Measurements from ENCODE around the gene MACC1.

Gene MACC1

GRCh38 chr7:20217193-20217948, at the start of gene MACC1:
Gene MACC1, minus strand, starts transcription at chr7:20217384. Its CDS starts 55,522 bp downstream, at chr7:20161862.
- FAIRE-seq, result no peak
- DNase-seq (ENCODE audit: low spot score), result no peak

GRCh38 chr7:20264623-20265022, 47.4 kb upstream of the MACC1 start:
- DNase-seq (ENCODE audit: low spot score) (no peak), FAIRE-seq (no peak)

- FAIRE-seq, result no peak
- no peak for DNase-seq (ENCODE audit: low spot score)
These were observed 43.0 kb upstream of the MACC1 start for GRCh38 chr7:20260223-20260622.

- DNase-seq (ENCODE audit: low spot score), result no peak
These were observed 40.0 kb upstream of the MACC1 start for GRCh38 chr7:20257212-20257611.

GRCh38 chr7:20249920-20250319, 32.7 kb upstream of the MACC1 start:
- peak; percentile 97 for FAIRE-seq

More at GRCh38 chr7:20257212-20257611, 40.0 kb upstream of the MACC1 start:
- FAIRE-seq, result no peak

GRCh38 chr7:20249376-20249775, 32.2 kb upstream of the MACC1 start:
- no peak for FAIRE-seq
- no peak for DNase-seq (ENCODE audit: low spot score)

More at GRCh38 chr7:20249920-20250319, 32.7 kb upstream of the MACC1 start:
- DNase-seq (ENCODE audit: low spot score), result peak; percentile 77

- DNase-seq (ENCODE audit: low spot score), result no peak
- no peak for FAIRE-seq
These were observed 29.1 kb upstream of the MACC1 start for GRCh38 chr7:20246236-20246635.

GRCh38 chr7:20244334-20245120, 27.3 kb upstream of the MACC1 start:
- DNase-seq (ENCODE audit: low spot score) (no peak), FAIRE-seq (peak; percentile 22)

- no peak for DNase-seq (ENCODE audit: low spot score)
- no peak for FAIRE-seq
These were observed 24.7 kb upstream of the MACC1 start for GRCh38 chr7:20241911-20242261.

- peak; percentile 98 for DNase-seq (ENCODE audit: low spot score)
- FAIRE-seq, result peak; percentile 99
These were observed 24.2 kb upstream of the MACC1 start for GRCh38 chr7:20241194-20241910.

GRCh38 chr7:20240080-20240926, 23.1 kb upstream of the MACC1 start:
- peak; percentile 86 for FAIRE-seq
- peak; percentile 40 for DNase-seq (ENCODE audit: low spot score)

- no peak for FAIRE-seq
- DNase-seq (ENCODE audit: low spot score), result no peak
These were observed 21.7 kb upstream of the MACC1 start for GRCh38 chr7:20238754-20239324.

GRCh38 chr7:20238194-20238753, 21.1 kb upstream of the MACC1 start:
- FAIRE-seq, result no peak
- no peak for DNase-seq (ENCODE audit: low spot score)

- FAIRE-seq, result no peak
- DNase-seq (ENCODE audit: low spot score), result no peak
These were observed 20.4 kb upstream of the MACC1 start for GRCh38 chr7:20237464-20238193.

- FAIRE-seq (peak; percentile 2), DNase-seq (ENCODE audit: low spot score) (peak; percentile 29)
These were observed 19.6 kb upstream of the MACC1 start for GRCh38 chr7:20236790-20237189.

GRCh38 chr7:20236043-20236442, 18.9 kb upstream of the MACC1 start:
- DNase-seq (ENCODE audit: low spot score) (no peak), FAIRE-seq (no peak)

GRCh38 chr7:20235288-20235687, 18.1 kb upstream of the MACC1 start:
- DNase-seq (ENCODE audit: low spot score) (no peak), FAIRE-seq (no peak)

- DNase-seq (ENCODE audit: low spot score) (no peak), FAIRE-seq (no peak)
These were observed 16.2 kb upstream of the MACC1 start for GRCh38 chr7:20233362-20233761.

GRCh38 chr7:20232848-20233247, 15.7 kb upstream of the MACC1 start:
- no peak for DNase-seq (ENCODE audit: low spot score)
- no peak for FAIRE-seq
